HEK293 (cell line): Measurements from ENCODE around the gene RXYLT1.
"Not testable (repeated sequence)": the region's sequence is repeated elsewhere in the genome, so short reads cannot be mapped to it uniquely, and the experiment has no call there.

Source experiments
- CTCF ChIP-seq: fragments of 450-650 bp; formaldehyde crosslinking; IDR thresholded peaks from 2 replicates; pipeline ENCODE4 v1.5.1; 2016; ENCODE audit warnings: missing biosample characterization, missing genetic modification characterization
- ZNF830 ChIP-seq: fragments of 450-650 bp; IDR thresholded peaks from 2 replicates; pipeline ENCODE4 v1.5.0; 2018; ENCODE audit warnings: missing biosample characterization, missing genetic modification characterization, low read depth, mild to moderate bottlenecking, moderate library complexity

GRCh38 chr12:63842750-63843149 is 63.0 kb downstream of the RXYLT1 start:
- not testable (repeated sequence) for TF ChIP-seq CTCF; ZNF830 (tag by site-specific recombination)
